SJSA1 (cell line): ENCODE results near the gene ANO10. TPM values are rescaled to one million over a fixed set of nuclear protein-coding genes. Genes with fewer than 3 reads are reported as not detected.
A peak's percentile ranks its signal among the peaks of the same experiment; 100 is the strongest.
"Not testable (repeated sequence)": the region's sequence is repeated elsewhere in the genome, so short reads cannot be mapped to it uniquely, and the experiment has no call there.

Experiments
- DNase-seq, 2 experiments: peaks; one replicate each; pipeline ENCODE4 v3.0.0-alpha.2; 2015 to 2020; ENCODE audit warnings: low spot score in 2 of 2, low read depth in 1 of 2
- H3K27ac ChIP-seq: fragments of 250-450 bp; sonication (Bioruptor Pico); 2 replicates; pipeline ENCODE4 v1.5.1; 2020; ENCODE audit warnings: mild to moderate bottlenecking, moderate library complexity
- H3K27me3 ChIP-seq: fragments of 250-450 bp; sonication (Bioruptor Pico); replicated peaks from 2 replicates; pipeline ENCODE4 v1.5.1; 2020; ENCODE audit warnings: mild to moderate bottlenecking, moderate library complexity
- H3K36me3 ChIP-seq: fragments of 250-450 bp; sonication (Bioruptor Pico); 2 replicates; pipeline ENCODE4 v1.5.1; 2020; ENCODE audit warnings: mild to moderate bottlenecking
- H3K4me1 ChIP-seq: fragments of 250-450 bp; sonication (Bioruptor Pico); replicated peaks from 2 replicates; pipeline ENCODE4 v1.6.1; 2021; ENCODE audit warnings: mild to moderate bottlenecking
- H3K4me3 ChIP-seq: fragments of 250-450 bp; sonication (Bioruptor Pico); 2 replicates; pipeline ENCODE4 v1.5.1; 2020; ENCODE audit warnings: mild to moderate bottlenecking
- H3K9me3 ChIP-seq: fragments of 250-450 bp; sonication (Bioruptor Pico); replicated peaks from 2 replicates; pipeline ENCODE4 v1.5.1; 2020; ENCODE audit warnings: mild to moderate bottlenecking
- total RNA-seq: library from RNA; depleted of rRNA; stranded (reverse); fragments of >200 nt; shearing (Covaris generic); gene quantifications from 2 replicates; pipeline ENCODE4 v1.2.3, GENCODE V29; 2014

ANO10 gene
- total RNA-seq, 1 experiment from 2014 or later, result 16.3 TPM

- H3K36me3 ChIP-seq, result no peaks in the 10 kb centered on the region
- DNase-seq, result no peak
- no peaks in the 10 kb centered on the region for H3K9me3 ChIP-seq
- no peak overlapping the region for H3K4me3 ChIP-seq
- H3K4me1 ChIP-seq, result no peaks in the 10 kb centered on the region
- no peak overlapping the region for H3K27ac ChIP-seq
- no peaks in the 10 kb centered on the region for H3K27me3 ChIP-seq
Observed at GRCh38 chr3:43481375-43481774, 140.4 kb downstream of the ANO10 start.

- not testable (repeated sequence) for DNase-seq, H3K4me3 ChIP-seq, H3K4me1 ChIP-seq, H3K36me3 ChIP-seq, H3K27me3 ChIP-seq, H3K9me3 ChIP-seq, H3K27ac ChIP-seq
Observed at GRCh38 chr3:43478839-43479238, 143.0 kb downstream of the ANO10 start.

GRCh38 chr3:43478118-43478785 is 143.6 kb downstream of the ANO10 start:
- no peak overlapping the region for H3K4me3 ChIP-seq
- DNase-seq, result no peak
- H3K4me1 ChIP-seq, result no peaks in the 10 kb centered on the region
- no peaks in the 10 kb centered on the region for H3K9me3 ChIP-seq
- H3K27ac ChIP-seq, result no peak overlapping the region
- H3K27me3 ChIP-seq, result no peaks in the 10 kb centered on the region
- H3K36me3 ChIP-seq, result no peaks in the 10 kb centered on the region

- DNase-seq, result no peak
- no peaks in the 10 kb centered on the region for H3K36me3 ChIP-seq
- no peak overlapping the region for H3K4me3 ChIP-seq
- no peak overlapping the region for H3K27ac ChIP-seq
- no peaks in the 10 kb centered on the region for H3K4me1 ChIP-seq
- H3K27me3 ChIP-seq, result no peaks in the 10 kb centered on the region
- no peaks in the 10 kb centered on the region for H3K9me3 ChIP-seq
Observed at GRCh38 chr3:43477600-43477999, 144.2 kb downstream of the ANO10 start.

GRCh38 chr3:43473737-43474136 is 148.1 kb downstream of the ANO10 start:
- Histone ChIP-seq H3K9me3 (no peaks in the 10 kb centered on the region), H3K27ac (no peak overlapping the region), H3K27me3 (no peaks in the 10 kb centered on the region), H3K4me1 (no peaks in the 10 kb centered on the region), H3K4me3 (no peak overlapping the region), H3K36me3 (no peaks in the 10 kb centered on the region)
- DNase-seq, result no peak

- Histone ChIP-seq H3K4me1 (no peaks in the 10 kb centered on the region), H3K9me3 (no peaks in the 10 kb centered on the region), H3K4me3 (no peak overlapping the region), H3K27me3 (no peaks in the 10 kb centered on the region), H3K36me3 (no peaks in the 10 kb centered on the region), H3K27ac (no peak overlapping the region)
- DNase-seq, result no peak
Observed at GRCh38 chr3:43473244-43473643, 148.6 kb downstream of the ANO10 start.

- Histone ChIP-seq H3K9me3 (no peaks in the 10 kb centered on the region), H3K27me3 (no peaks in the 10 kb centered on the region), H3K4me1 (no peaks in the 10 kb centered on the region), H3K36me3 (no peaks in the 10 kb centered on the region), H3K4me3 (no peak overlapping the region), H3K27ac (no peak overlapping the region)
- DNase-seq, result no peak
Observed at GRCh38 chr3:43468133-43468532, 153.7 kb downstream of the ANO10 start.

GRCh38 chr3:43465109-43465508 is 156.7 kb downstream of the ANO10 start:
- DNase-seq, result no peak
- Histone ChIP-seq H3K27me3 (no peaks in the 10 kb centered on the region), H3K9me3 (no peaks in the 10 kb centered on the region), H3K4me1 (no peaks in the 10 kb centered on the region), H3K27ac (no peak overlapping the region), H3K36me3 (no peaks in the 10 kb centered on the region), H3K4me3 (no peak overlapping the region)

- not testable (repeated sequence) for H3K4me3 ChIP-seq, H3K27ac ChIP-seq, H3K27me3 ChIP-seq, H3K4me1 ChIP-seq, H3K9me3 ChIP-seq, DNase-seq, H3K36me3 ChIP-seq
Observed at GRCh38 chr3:43462566-43462965, 159.2 kb downstream of the ANO10 start.

- Histone ChIP-seq H3K4me3 (no peak overlapping the region), H3K9me3 (no peaks in the 10 kb centered on the region), H3K36me3 (no peaks in the 10 kb centered on the region), H3K27me3 (no peaks in the 10 kb centered on the region), H3K4me1 (no peaks in the 10 kb centered on the region), H3K27ac (no peak overlapping the region)
- DNase-seq, result no peak
Observed at GRCh38 chr3:43461345-43461744, 160.5 kb downstream of the ANO10 start.

- not testable (repeated sequence) for H3K36me3 ChIP-seq, DNase-seq, H3K9me3 ChIP-seq
Observed at GRCh38 chr3:43457038-43457437, 164.8 kb downstream of the ANO10 start.

GRCh38 chr3:43455233-43455632 is 166.6 kb downstream of the ANO10 start:
- no peak overlapping the region for H3K27ac ChIP-seq
- peak in 1 of 2 experiments; percentile 1 for DNase-seq
- no peaks in the 10 kb centered on the region for H3K4me1 ChIP-seq
- H3K9me3 ChIP-seq, result no peaks in the 10 kb centered on the region
- H3K27me3 ChIP-seq, result no peaks in the 10 kb centered on the region
- H3K4me3 ChIP-seq, result no peak overlapping the region
- H3K36me3 ChIP-seq, result no peaks in the 10 kb centered on the region

More at GRCh38 chr3:43457038-43457437, 164.8 kb downstream of the ANO10 start:
- H3K27ac ChIP-seq, H3K4me1 ChIP-seq, H3K4me3 ChIP-seq, H3K27me3 ChIP-seq: not testable (repeated sequence)

GRCh38 chr3:43453981-43454380 is 167.8 kb downstream of the ANO10 start:
- Histone ChIP-seq H3K27ac (no peak overlapping the region), H3K9me3 (no peaks in the 10 kb centered on the region), H3K4me3 (no peak overlapping the region), H3K27me3 (no peaks in the 10 kb centered on the region), H3K36me3 (no peaks in the 10 kb centered on the region), H3K4me1 (no peaks in the 10 kb centered on the region)
- no peak for DNase-seq

- Histone ChIP-seq H3K36me3 (no peaks in the 10 kb centered on the region), H3K4me1 (no peaks in the 10 kb centered on the region), H3K27ac (no peak overlapping the region), H3K9me3 (no peaks in the 10 kb centered on the region), H3K4me3 (no peak overlapping the region), H3K27me3 (no peaks in the 10 kb centered on the region)
- DNase-seq, result no peak
Observed at GRCh38 chr3:43451670-43452254, 170.0 kb downstream of the ANO10 start.

- DNase-seq, result no peak
- H3K9me3 ChIP-seq, result no peaks in the 10 kb centered on the region
- H3K4me3 ChIP-seq, result no peak overlapping the region
- H3K36me3 ChIP-seq, result no peaks in the 10 kb centered on the region
- H3K27ac ChIP-seq, result no peak overlapping the region
- H3K27me3 ChIP-seq, result no peaks in the 10 kb centered on the region
- no peaks in the 10 kb centered on the region for H3K4me1 ChIP-seq
Observed at GRCh38 chr3:43448098-43448497, 173.7 kb downstream of the ANO10 start.
